ENCODE results near the gene ZNF689. TPM values are rescaled to one million over a fixed set of nuclear protein-coding genes. Genes with fewer than 3 reads are reported as not detected.

Gene ZNF689
- total and polyA plus RNA-seq, 7 experiments from 2014 or later = 6.8 to 15.6 (median 12.4) TPM

DNA sequence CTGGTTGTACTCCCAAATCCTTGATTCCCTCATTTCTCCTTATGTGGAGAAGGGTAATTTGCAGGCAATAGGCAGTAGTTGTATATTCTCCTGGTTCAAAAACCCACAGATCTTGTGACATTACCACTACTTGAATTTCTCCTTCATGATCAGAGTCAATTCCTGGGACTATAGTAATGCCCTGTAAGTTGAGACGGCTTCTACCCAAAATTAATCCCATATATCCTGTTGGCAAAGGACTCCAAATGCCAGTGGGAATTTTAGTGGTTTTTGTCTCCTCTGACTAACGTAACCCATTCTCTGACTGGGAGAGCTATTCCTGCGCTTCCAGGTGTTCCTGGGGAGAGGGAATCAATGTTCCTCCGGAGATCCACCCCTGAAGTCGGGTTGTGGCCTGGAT lies 11.6 kb upstream of the ZNF689 start:
- no peak for DNase-seq
- H3K4me3 Mint-ChIP-seq = no peak overlapping the region
- no peak overlapping the region for H3K4me3 ChIP-seq (ENCODE audit: low read length)
- no peak for ATAC-seq
- no peaks in the 10 kb centered on the region for H3K27me3 ChIP-seq (ENCODE audit: control insufficient read depth in 2 of 2, insufficient read depth in 2 of 2, low read length in 2 of 2)
- no peaks in the 10 kb centered on the region for H3K9me3 ChIP-seq (ENCODE audit: control insufficient read depth in 2 of 3, low read length in 3 of 3)
- peaks cover 0 to 12% (median 0%) of the 10 kb centered on the region in 7 donors for H3K4me1 Mint-ChIP-seq
- no peak overlapping the region for H3K27ac ChIP-seq (ENCODE audit: low read depth, low read length)
- H3K27me3 Mint-ChIP-seq = peaks cover 0 to 31% (median 0%) of the 10 kb centered on the region in 5 donors
- no peaks in the 10 kb centered on the region for H3K9me3 Mint-ChIP-seq
- ChIA-PET POLR2A (interaction anchor here (1.2 to 1.7 kb wide), 2 partner anchors 23 to 51 kb away, joined by 5 to 6 read pairs; no protein-coding TSS in a partner anchor), CTCF (interaction anchor here (0.9 to 1.0 kb wide), 2 partner anchors 13 to 32 kb away, joined by 3 read pairs; no protein-coding TSS in a partner anchor)
- H3K36me3 ChIP-seq (ENCODE audit: control insufficient read depth in 2 of 3, insufficient read depth in 3 of 3, low read length in 3 of 3) = no peaks in the 10 kb centered on the region
- H3K27ac Mint-ChIP-seq = no peak overlapping the region
- H3K36me3 Mint-ChIP-seq = no peaks in the 10 kb centered on the region
- no peaks in the 10 kb centered on the region for H3K4me1 ChIP-seq (ENCODE audit: control insufficient read depth in 2 of 2, insufficient read depth in 2 of 2, low read length in 2 of 2)
- intact Hi-C loops (cut with micrococcal nuclease) = no loop called here

DNA sequence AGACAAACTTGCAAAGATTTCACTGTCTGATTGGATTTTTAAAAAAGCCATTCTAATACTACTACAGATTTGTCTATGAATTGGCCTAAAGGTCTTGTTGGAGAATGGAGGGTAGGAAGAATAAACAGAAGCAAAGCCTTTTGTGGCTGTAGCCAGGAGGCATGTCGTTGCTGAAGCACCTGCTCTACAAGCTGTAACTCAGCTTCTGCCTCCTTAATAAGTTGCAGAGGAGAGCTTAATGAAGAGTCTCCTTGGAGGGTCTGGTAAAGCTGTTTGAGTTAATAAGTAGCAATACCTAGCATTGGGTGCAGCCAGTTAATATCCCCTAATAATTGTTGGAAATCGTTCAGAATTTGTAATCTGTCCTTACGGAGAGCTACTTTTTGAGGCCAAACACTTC lies 10.0 kb upstream of the ZNF689 start:
- no peaks in the 10 kb centered on the region for H3K4me1 ChIP-seq (ENCODE audit: control insufficient read depth in 2 of 2, insufficient read depth in 2 of 2, low read length in 2 of 2)
- no peaks in the 10 kb centered on the region for H3K27me3 ChIP-seq (ENCODE audit: control insufficient read depth in 2 of 2, insufficient read depth in 2 of 2, low read length in 2 of 2)
- no peak overlapping the region for H3K4me3 ChIP-seq (ENCODE audit: low read length)
- intact Hi-C loops (cut with micrococcal nuclease) = no loop called here
- peaks cover 0 to 33% (median 0%) of the 10 kb centered on the region in 5 donors for H3K27me3 Mint-ChIP-seq
- no peak overlapping the region for H3K27ac Mint-ChIP-seq
- CTCF ChIA-PET = interaction anchor here (0.7 kb wide), 1 partner anchor 9 kb away, joined by 3 read pairs; no protein-coding TSS in a partner anchor
- peaks cover 0 to 16% (median 0%) of the 10 kb centered on the region in 7 donors for H3K4me1 Mint-ChIP-seq
- H3K36me3 Mint-ChIP-seq = no peaks in the 10 kb centered on the region
- POLR2A ChIA-PET = interaction anchor here (0.9 to 1.2 kb wide), 2 partner anchors 8 to 16 kb away, joined by 3 read pairs; no protein-coding TSS in a partner anchor
- H3K9me3 Mint-ChIP-seq = no peaks in the 10 kb centered on the region
- no peaks in the 10 kb centered on the region for H3K9me3 ChIP-seq (ENCODE audit: control insufficient read depth in 2 of 3, low read length in 3 of 3)
- ATAC-seq = no peak
- no peak overlapping the region for H3K4me3 Mint-ChIP-seq
- H3K36me3 ChIP-seq (ENCODE audit: control insufficient read depth in 2 of 3, insufficient read depth in 3 of 3, low read length in 3 of 3) = no peaks in the 10 kb centered on the region
- H3K27ac ChIP-seq (ENCODE audit: low read depth, low read length) = no peak overlapping the region
- DNase-seq = no peak

DNA sequence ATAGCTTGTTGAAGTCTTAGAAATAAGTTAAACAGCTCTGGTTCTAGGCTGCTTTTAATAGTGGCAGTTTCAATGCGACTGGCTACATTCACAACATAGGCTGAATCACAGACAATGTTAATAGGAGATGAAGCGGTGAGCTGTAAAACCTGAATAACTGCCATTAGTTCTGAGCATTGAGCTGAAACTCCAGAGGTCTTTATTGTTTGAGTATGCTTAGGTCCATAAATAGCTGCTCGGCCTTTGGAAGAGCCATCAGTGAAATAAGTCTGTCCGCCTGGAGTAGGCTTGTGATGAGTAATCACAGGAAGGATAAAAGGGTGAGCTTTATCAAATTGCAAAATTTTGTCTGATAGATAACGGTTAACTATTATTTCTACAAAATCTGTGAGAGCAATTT lies 9.4 kb upstream of the ZNF689 start:
- no peaks in the 10 kb centered on the region for H3K9me3 ChIP-seq (ENCODE audit: control insufficient read depth in 2 of 3, low read length in 3 of 3)
- H3K27ac ChIP-seq (ENCODE audit: low read depth, low read length) = no peak overlapping the region
- ATAC-seq = no peak
- no peaks in the 10 kb centered on the region for H3K36me3 Mint-ChIP-seq
- H3K4me3 Mint-ChIP-seq = no peak overlapping the region
- POLR2A ChIA-PET = interaction anchor here (0.6 to 0.9 kb wide), 2 partner anchors 15 to 152 kb away, joined by 3 to 4 read pairs; no protein-coding TSS in a partner anchor
- CTCF ChIA-PET = no interaction called here
- peaks cover 0 to 16% (median 0%) of the 10 kb centered on the region in 7 donors for H3K4me1 Mint-ChIP-seq
- intact Hi-C loops (cut with micrococcal nuclease) = no loop called here
- H3K4me3 ChIP-seq (ENCODE audit: low read length) = no peak overlapping the region
- no peaks in the 10 kb centered on the region for H3K4me1 ChIP-seq (ENCODE audit: control insufficient read depth in 2 of 2, insufficient read depth in 2 of 2, low read length in 2 of 2)
- no peaks in the 10 kb centered on the region for H3K36me3 ChIP-seq (ENCODE audit: control insufficient read depth in 2 of 3, insufficient read depth in 3 of 3, low read length in 3 of 3)
- H3K27ac Mint-ChIP-seq = no peak overlapping the region
- H3K27me3 Mint-ChIP-seq = peaks cover 0 to 33% (median 0%) of the 10 kb centered on the region in 5 donors
- DNase-seq = no peak
- no peaks in the 10 kb centered on the region for H3K27me3 ChIP-seq (ENCODE audit: control insufficient read depth in 2 of 2, insufficient read depth in 2 of 2, low read length in 2 of 2)
- H3K9me3 Mint-ChIP-seq = no peaks in the 10 kb centered on the region

DNA sequence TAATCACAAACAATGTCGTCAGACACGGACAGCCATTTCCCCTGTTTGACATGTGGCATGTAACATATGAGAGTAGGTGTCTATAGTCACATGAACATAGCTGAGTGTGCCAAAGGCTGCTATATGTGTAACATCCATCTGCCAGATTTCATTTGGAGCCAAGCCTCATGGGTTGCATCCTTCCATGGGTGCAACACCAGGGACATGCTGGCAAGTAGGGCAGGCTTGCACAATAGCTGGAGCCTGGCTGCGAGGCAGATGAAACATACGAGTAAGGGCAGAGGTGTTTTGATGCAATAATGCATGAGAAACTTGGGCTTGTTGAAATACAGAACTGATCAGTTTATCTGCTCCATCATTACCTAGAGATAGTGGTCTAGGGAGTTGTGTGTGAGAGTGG lies 9.0 kb upstream of the ZNF689 start:
- Mint-ChIP-seq H3K4me3 (no peak overlapping the region), H3K36me3 (no peaks in the 10 kb centered on the region), H3K27ac (no peak overlapping the region), H3K27me3 (peaks cover 0 to 33% (median 0%) of the 10 kb centered on the region in 5 donors), H3K9me3 (no peaks in the 10 kb centered on the region), H3K4me1 (peaks cover 0 to 16% (median 0%) of the 10 kb centered on the region in 7 donors)
- DNase-seq (no peak), ATAC-seq (no peak)
- Histone ChIP-seq H3K27me3 (ENCODE audit: control insufficient read depth in 2 of 2, insufficient read depth in 2 of 2, low read length in 2 of 2) (no peaks in the 10 kb centered on the region), H3K9me3 (ENCODE audit: control insufficient read depth in 2 of 3, low read length in 3 of 3) (no peaks in the 10 kb centered on the region), H3K36me3 (ENCODE audit: control insufficient read depth in 2 of 3, insufficient read depth in 3 of 3, low read length in 3 of 3) (no peaks in the 10 kb centered on the region), H3K4me3 (ENCODE audit: low read length) (no peak overlapping the region), H3K27ac (ENCODE audit: low read depth, low read length) (no peak overlapping the region), H3K4me1 (ENCODE audit: control insufficient read depth in 2 of 2, insufficient read depth in 2 of 2, low read length in 2 of 2) (no peaks in the 10 kb centered on the region)
- ChIA-PET POLR2A (interaction anchor here (0.6 kb wide), 1 partner anchor 152 kb away, joined by 4 read pairs; no protein-coding TSS in a partner anchor), CTCF (no interaction called here)
- intact Hi-C loops (cut with micrococcal nuclease) = no loop called here

DNA sequence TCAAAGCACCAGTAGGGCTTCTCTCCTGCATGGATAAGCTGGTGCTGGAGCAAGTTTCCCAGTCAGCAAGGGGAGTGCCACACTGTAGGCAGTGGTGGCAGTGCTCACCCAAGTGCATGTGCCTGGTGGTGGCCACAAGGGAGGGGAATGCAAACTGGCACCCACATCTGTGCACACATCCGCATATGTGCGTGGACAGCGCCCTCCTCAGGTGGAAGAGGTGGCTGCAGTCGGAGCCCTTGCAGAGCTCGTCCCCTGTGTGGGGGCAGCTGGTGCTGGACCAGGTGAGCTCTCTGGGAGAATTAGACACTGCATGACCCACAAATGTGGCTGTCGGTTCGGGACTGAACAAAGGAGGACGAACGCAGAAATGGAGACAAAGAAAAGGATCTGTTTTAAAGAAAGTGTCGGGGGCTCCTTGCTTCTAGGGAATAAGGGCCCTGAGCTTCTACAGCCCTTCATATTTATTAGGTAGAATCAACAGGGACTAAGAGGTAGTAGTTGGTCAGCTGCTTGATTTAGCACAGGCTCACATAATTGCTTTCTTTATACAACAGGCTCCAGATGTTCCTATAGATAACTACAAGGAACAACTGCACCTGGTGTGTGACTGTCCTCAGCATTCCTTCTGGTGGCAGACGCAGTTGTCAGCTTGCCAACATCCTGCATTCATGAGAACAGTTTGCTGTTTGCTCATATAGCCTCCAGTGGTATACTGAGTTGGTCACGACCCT lies 5.3 kb upstream of the ZNF689 start:
- ChIA-PET CTCF (no interaction called here), POLR2A (interaction anchor here (0.6 to 1.1 kb wide), 5 partner anchors 9 to 216 kb away, joined by 3 to 4 read pairs (median 3); no protein-coding TSS in a partner anchor)
- DNase-seq = peak in 8 of 9 donors; percentile 41 to 80 (median 47)
- Mint-ChIP-seq H3K4me1 (peaks cover 0 to 13% (median 3%) of the 10 kb centered on the region in 7 donors), H3K9me3 (no peaks in the 10 kb centered on the region), H3K27ac (peak overlapping the region in 1 of 9 donors; percentile 47), H3K36me3 (no peaks in the 10 kb centered on the region), H3K4me3 (no peak overlapping the region), H3K27me3 (peaks cover 0 to 15% (median 0%) of the 10 kb centered on the region in 5 donors)
- Histone ChIP-seq H3K27me3 (ENCODE audit: control insufficient read depth in 2 of 2, insufficient read depth in 2 of 2, low read length in 2 of 2) (no peaks in the 10 kb centered on the region), H3K9me3 (ENCODE audit: control insufficient read depth in 2 of 3, low read length in 3 of 3) (no peaks in the 10 kb centered on the region), H3K27ac (ENCODE audit: low read depth, low read length) (no peak overlapping the region), H3K4me1 (ENCODE audit: control insufficient read depth in 2 of 2, insufficient read depth in 2 of 2, low read length in 2 of 2) (no peaks in the 10 kb centered on the region), H3K4me3 (ENCODE audit: low read length) (no peak overlapping the region), H3K36me3 (ENCODE audit: control insufficient read depth in 2 of 3, insufficient read depth in 3 of 3, low read length in 3 of 3) (no peaks in the 10 kb centered on the region)
- peak; percentile 95 for ATAC-seq
- intact Hi-C loops (cut with micrococcal nuclease) = no loop called here

DNA sequence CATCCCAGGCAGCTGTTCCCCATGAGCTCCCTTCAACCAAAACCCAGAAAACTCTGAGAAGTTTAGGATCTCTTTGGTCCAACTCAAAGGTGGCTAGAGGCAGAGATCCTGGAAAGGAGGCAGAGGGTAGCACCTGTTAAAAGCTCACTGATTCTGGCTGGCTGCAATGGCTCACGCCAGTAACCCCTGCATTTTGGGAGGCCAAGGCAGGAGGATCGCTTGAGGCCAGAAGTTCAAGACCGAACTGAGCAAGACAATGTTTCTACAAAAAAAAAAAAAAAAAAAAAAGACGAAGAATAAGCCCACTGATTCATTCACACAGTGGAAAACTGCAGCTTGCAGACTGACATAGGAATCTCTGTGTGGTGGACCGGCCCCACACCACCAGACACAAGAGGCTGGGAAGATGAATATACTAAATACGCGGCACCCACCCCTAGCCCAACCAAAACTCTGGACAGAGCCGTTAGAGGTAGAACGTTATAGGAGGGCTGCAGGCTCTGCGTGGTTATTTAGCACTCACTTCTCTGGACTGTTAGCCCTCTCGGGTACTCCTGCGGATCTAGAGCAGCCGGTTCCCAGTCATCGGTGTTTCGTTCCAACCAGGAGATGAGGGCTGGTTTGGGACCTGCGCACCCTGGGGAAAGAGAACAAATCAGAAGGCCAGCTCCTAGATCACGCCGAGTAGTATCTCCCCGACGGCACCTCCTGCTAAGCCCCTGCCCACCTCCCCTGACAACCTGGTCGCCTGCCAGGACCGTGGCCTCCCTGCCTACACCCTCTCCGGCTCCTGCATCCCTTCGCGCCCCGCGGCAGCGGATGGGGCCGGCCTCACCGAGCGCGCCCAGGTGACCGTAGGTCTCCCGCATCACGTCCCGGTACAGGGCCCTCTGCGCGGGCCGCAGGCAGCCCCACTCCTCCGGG lies 925 bp downstream of the ZNF689 start:
- Histone ChIP-seq H3K36me3 (ENCODE audit: control insufficient read depth in 2 of 3, insufficient read depth in 3 of 3, low read length in 3 of 3) (peaks cover 0 to 40% (median 0%) of the 10 kb centered on the region in 3 experiments), H3K27ac (ENCODE audit: low read depth, low read length) (peak overlapping the region; percentile 94), H3K4me3 (ENCODE audit: low read length) (peak overlapping the region; percentile 98), H3K4me1 (ENCODE audit: control insufficient read depth in 2 of 2, insufficient read depth in 2 of 2, low read length in 2 of 2) (peaks cover 8 to 11% of the 10 kb centered on the region in 2 donors), H3K9me3 (ENCODE audit: control insufficient read depth in 2 of 3, low read length in 3 of 3) (no peaks in the 10 kb centered on the region), H3K27me3 (ENCODE audit: control insufficient read depth in 2 of 2, insufficient read depth in 2 of 2, low read length in 2 of 2) (no peaks in the 10 kb centered on the region)
- ChIA-PET POLR2A (interaction anchor here (0.6 to 3.3 kb wide), 20 partner anchors 9 to 202 kb away, joined by 3 to 21 read pairs (median 4); partner anchors contain the start of genes FBRS, PRR14, ZNF688 and ZNF747), CTCF (interaction anchor here (0.8 to 1.4 kb wide), 5 partner anchors 10 to 180 kb away, joined by 3 to 4 read pairs (median 3); partner anchors contain the start of gene DCTPP1)
- peak overlapping the region; percentile 84 to 99 (median 97) for H3K27ac Mint-ChIP-seq
- no peaks in the 10 kb centered on the region for H3K9me3 Mint-ChIP-seq
- intact Hi-C loops (cut with micrococcal nuclease) = no loop called here
- peaks cover 0 to 21% (median 11%) of the 10 kb centered on the region in 5 donors for H3K36me3 Mint-ChIP-seq
- ATAC-seq (peak; percentile 48), DNase-seq (peak in 2 of 9 donors; percentile 29 to 60)
- peaks cover 5 to 26% (median 22%) of the 10 kb centered on the region in 7 donors for H3K4me1 Mint-ChIP-seq
- H3K4me3 Mint-ChIP-seq = peak overlapping the region; percentile 89 to 97 (median 94)
- no peaks in the 10 kb centered on the region for H3K27me3 Mint-ChIP-seq

Measured in naive thymus-derived CD4-positive, alpha-beta T cell (primary cell).